H9 (cell line): ENCODE data around the gene TMEM200A. TPM values are rescaled to one million over a fixed set of nuclear protein-coding genes. Genes with fewer than 3 reads are reported as not detected.

Experiments
- DNase-seq: peaks from one replicate; pipeline ENCODE4 v3.0.0-alpha.2; 2017
- H2AFZ ChIP-seq: one replicate; pipeline ENCODE4 v1.6.1; 2013; ENCODE audit warnings: mild to moderate bottlenecking, low read length, control low read depth, moderate library complexity
- H2AK5ac ChIP-seq: 2 replicates; pipeline ENCODE4 v1.6.1; 2013; ENCODE audit warnings: low read length, control low read depth, mixed read lengths; ENCODE audit not compliant: insufficient read length
- H2BK120ac ChIP-seq: one replicate; pipeline ENCODE4 v1.6.1; 2013; ENCODE audit warnings: low read depth, mild to moderate bottlenecking, low read length, control low read depth, inconsistent platforms; ENCODE audit not compliant: poor library complexity, severe bottlenecking
- H2BK12ac ChIP-seq: 2 replicates; pipeline ENCODE4 v1.6.1; 2013; ENCODE audit warnings: low read length, control low read depth, mixed read lengths, low read depth; ENCODE audit not compliant: insufficient read length
- H2BK15ac ChIP-seq: 2 replicates; pipeline ENCODE4 v1.6.1; 2013; ENCODE audit warnings: low read depth, low read length, control low read depth
- H2BK20ac ChIP-seq: one replicate; pipeline ENCODE4 v1.6.1; 2013; ENCODE audit warnings: low read depth, mild to moderate bottlenecking, low read length, control low read depth, inconsistent platforms; ENCODE audit not compliant: poor library complexity, severe bottlenecking
- H2BK5ac ChIP-seq: 2 replicates; pipeline ENCODE4 v1.6.1; 2013; ENCODE audit warnings: low read length, control low read depth, mixed read lengths; ENCODE audit not compliant: insufficient read length
- H3K14ac ChIP-seq: 2 replicates; pipeline ENCODE4 v1.6.1; 2013; ENCODE audit warnings: low read length, control low read depth; ENCODE audit not compliant: insufficient read depth
- H3K18ac ChIP-seq: 2 replicates; pipeline ENCODE4 v1.6.1; 2013; ENCODE audit warnings: low read depth, mild to moderate bottlenecking, mixed read lengths, low read length, control low read depth; ENCODE audit not compliant: insufficient read length
- H3K23ac ChIP-seq: 2 replicates; pipeline ENCODE4 v1.6.1; 2013; ENCODE audit warnings: low read length, control low read depth, mixed read lengths, low read depth; ENCODE audit not compliant: insufficient read length
- H3K23me2 ChIP-seq: 2 replicates; pipeline ENCODE4 v1.6.1; 2013; ENCODE audit warnings: low read depth, mild to moderate bottlenecking, mixed read lengths, low read length, control low read depth; ENCODE audit not compliant: insufficient read length, poor library complexity, severe bottlenecking
- H3K27ac ChIP-seq: 2 replicates; pipeline ENCODE4 v1.5.1; 2013; ENCODE audit warnings: low read length, control low read depth, mixed read lengths, low read depth; ENCODE audit not compliant: insufficient read length
- H3K27me3 ChIP-seq: 2 replicates; pipeline ENCODE4 v1.6.1; 2013; ENCODE audit warnings: low read length, control low read depth, inconsistent platforms; ENCODE audit not compliant: insufficient read depth
- H3K4ac ChIP-seq: 2 replicates; pipeline ENCODE4 v1.6.1; 2013; ENCODE audit warnings: low read depth, mild to moderate bottlenecking, control low read depth, inconsistent platforms, low read length, moderate library complexity
- H3K4me1 ChIP-seq: 2 replicates; pipeline ENCODE4 v1.6.1; 2013; ENCODE audit warnings: low read length, control low read depth, inconsistent platforms; ENCODE audit not compliant: insufficient read depth
- H3K4me2 ChIP-seq: 2 replicates; pipeline ENCODE4 v1.6.1; 2013; ENCODE audit warnings: low read length, control low read depth, mixed read lengths; ENCODE audit not compliant: insufficient read length, insufficient read depth
- H3K56ac ChIP-seq: 2 replicates; pipeline ENCODE4 v1.6.1; 2013; ENCODE audit warnings: low read depth, mild to moderate bottlenecking, mixed read lengths, low read length, control low read depth; ENCODE audit not compliant: insufficient read length
- H3K79me1 ChIP-seq: 2 replicates; pipeline ENCODE4 v1.6.1; 2013; ENCODE audit warnings: low read depth, mild to moderate bottlenecking, moderate library complexity, low read length, control low read depth, inconsistent platforms; ENCODE audit not compliant: insufficient read depth, poor library complexity, severe bottlenecking
- H3K79me2 ChIP-seq: 2 replicates; pipeline ENCODE4 v1.6.1; 2013; ENCODE audit warnings: low read length, control low read depth, inconsistent platforms; ENCODE audit not compliant: insufficient read depth
- H3K9ac ChIP-seq: 2 replicates; pipeline ENCODE4 v1.6.1; 2013; ENCODE audit warnings: low read length, control low read depth, mixed read lengths; ENCODE audit not compliant: insufficient read length; ENCODE audit errors: extremely low read depth
- H3K9me3 ChIP-seq: one replicate; pipeline ENCODE4 v1.6.1; 2013; ENCODE audit warnings: low read depth, low read length, inconsistent platforms; ENCODE audit not compliant: control insufficient read depth
- H3T11ph ChIP-seq: one replicate; pipeline ENCODE4 v1.6.1; 2013; ENCODE audit warnings: mild to moderate bottlenecking, low read length, control low read depth, inconsistent platforms
- H4K20me1 ChIP-seq: one replicate; pipeline ENCODE4 v1.6.1; 2013; ENCODE audit not compliant: control insufficient read depth, insufficient read length, insufficient read depth
- H4K5ac ChIP-seq: 2 replicates; pipeline ENCODE4 v1.6.1; 2013; ENCODE audit warnings: low read depth, mild to moderate bottlenecking, mixed read lengths, low read length, control low read depth; ENCODE audit not compliant: insufficient read length
- H4K8ac ChIP-seq: replicated peaks from 2 replicates; pipeline ENCODE4 v1.6.1; 2013; ENCODE audit warnings: low read length, control low read depth, mixed read lengths, low read depth; ENCODE audit not compliant: insufficient read length
- H4K91ac ChIP-seq: 2 replicates; pipeline ENCODE4 v1.6.1; 2013; ENCODE audit warnings: low read depth, mild to moderate bottlenecking, moderate library complexity, mixed read lengths, low read length, control low read depth; ENCODE audit not compliant: insufficient read length
- H3K27ac Mint-ChIP-seq, 3 experiments: 2 replicates in 2 of 3; 3 replicates in 1 of 3; pipeline ENCODE4 v1.8.0; 2020 to 2021; ENCODE audit warnings: mixed read lengths in 3 of 3, mild to moderate bottlenecking in 1 of 3, moderate library complexity in 1 of 3
- H3K27me3 Mint-ChIP-seq: 2 replicates; pipeline ENCODE4 v1.8.0; 2021; ENCODE audit warnings: low read depth, mild to moderate bottlenecking, moderate library complexity, mixed read lengths
- H3K36me3 Mint-ChIP-seq, 3 experiments: 2 replicates in 2 of 3; 3 replicates in 1 of 3; pipeline ENCODE4 v1.8.0; 2020 to 2021; ENCODE audit warnings: low read depth in 3 of 3, mixed read lengths in 3 of 3; ENCODE audit not compliant: insufficient read depth in 1 of 3
- H3K4me1 Mint-ChIP-seq, 2 experiments: 2 replicates each; pipeline ENCODE4 v1.8.0; 2020; ENCODE audit warnings: mixed read lengths in 2 of 2
- H3K4me3 Mint-ChIP-seq, 2 experiments: 2 replicates in 1 of 2; 3 replicates in 1 of 2; pipeline ENCODE4 v1.8.0; 2020 to 2021; ENCODE audit warnings: mild to moderate bottlenecking in 2 of 2, mixed read lengths in 2 of 2, moderate library complexity in 1 of 2
- H3K9me3 Mint-ChIP-seq, 2 experiments: 2 replicates in 1 of 2; 3 replicates in 1 of 2; pipeline ENCODE4 v1.8.0; 2020; ENCODE audit warnings: mild to moderate bottlenecking in 2 of 2, mixed read lengths in 2 of 2, moderate library complexity in 1 of 2
- WGBS: extraction: QIAGEN DNeasy Blood & Tissue Kit; methylation state at CpG from one replicate; pipeline ENCODE4 v1.1.7; 2013; ENCODE audit warnings: missing lambda C conversion rate, low lambda C conversion rate, mixed read lengths; ENCODE audit not compliant: insufficient read length; ENCODE audit errors: extremely low coverage; 5-methylcytosine and 5-hydroxymethylcytosine counted together
- total RNA-seq: library from RNA; stranded (reverse); gene quantifications from 2 replicates; pipeline ENCODE4 v1.2.1, GENCODE V29; 2021
- TF ChIP-seq, protein P1 (sequence below): fragments of 200-600 bp; sonication (generic); conservative IDR thresholded peaks from 3 replicates; pipeline ENCODE4 v1.8.0; 2021; ENCODE audit warnings: antibody characterized with exemption, mild to moderate bottlenecking

Gene TMEM200A
- total RNA-seq, 1 experiment from 2014 or later = 6.1 TPM

DNA sequence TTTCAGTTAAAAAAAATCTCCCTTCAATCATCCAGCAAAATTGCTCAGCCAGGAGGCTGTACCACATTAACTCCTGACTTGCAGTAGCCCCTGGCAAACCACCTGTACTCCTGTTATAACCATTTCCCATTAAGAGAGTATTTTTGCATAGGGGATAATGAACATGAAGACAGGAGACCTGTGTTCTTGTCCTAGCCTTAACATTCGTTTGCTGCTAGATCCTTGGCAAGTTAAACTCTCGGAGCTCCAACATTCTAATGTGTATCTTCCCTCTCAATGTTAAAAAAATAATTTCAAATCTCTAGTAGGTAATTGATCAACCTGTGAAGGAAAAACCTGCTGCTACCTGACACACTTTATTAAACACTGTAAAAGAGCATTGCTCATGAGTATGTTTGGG is 8.4 kb upstream of the TMEM200A start:
- Histone ChIP-seq H3K23me2 (no peaks in the 10 kb centered on the region), H3K4ac (no peak overlapping the region), H2BK12ac (no peak overlapping the region), H2BK20ac (no peak overlapping the region), H4K91ac (no peak overlapping the region), H4K20me1 (no peaks in the 10 kb centered on the region), H3K9me3 (no peaks in the 10 kb centered on the region), H4K8ac (no peak overlapping the region), H2BK15ac (no peak overlapping the region), H2AFZ (no peak overlapping the region), H3K27me3 (no peaks in the 10 kb centered on the region), H3K4me1 (no peaks in the 10 kb centered on the region), H3K18ac (no peak overlapping the region), H3K79me2 (no peaks in the 10 kb centered on the region), H2BK120ac (no peak overlapping the region), H4K5ac (no peak overlapping the region), H3K14ac (no peak overlapping the region), H2AK5ac (no peak overlapping the region), H3K4me2 (no peak overlapping the region), H3K23ac (no peak overlapping the region), H3T11ph (no peak overlapping the region), H2BK5ac (no peak overlapping the region), H3K27ac (no peak overlapping the region), H3K56ac (no peak overlapping the region), H3K9ac (no peak overlapping the region), H3K79me1 (no peaks in the 10 kb centered on the region)
- WGBS = no CpG with 5 or more reads among the region's 2 CpGs
- Mint-ChIP-seq H3K27me3 (no peaks in the 10 kb centered on the region), H3K27ac (no peak overlapping the region), H3K4me3 (no peak overlapping the region), H3K36me3 (peaks cover 3 to 19% (median 6%) of the 10 kb centered on the region in 3 experiments; a peak in 5 of 7 replicates), H3K4me1 (peaks cover 8% of the 10 kb centered on the region in 2 experiments), H3K9me3 (peaks cover 8 to 12% of the 10 kb centered on the region in 2 experiments)
- TF ChIP-seq, protein P1, sequence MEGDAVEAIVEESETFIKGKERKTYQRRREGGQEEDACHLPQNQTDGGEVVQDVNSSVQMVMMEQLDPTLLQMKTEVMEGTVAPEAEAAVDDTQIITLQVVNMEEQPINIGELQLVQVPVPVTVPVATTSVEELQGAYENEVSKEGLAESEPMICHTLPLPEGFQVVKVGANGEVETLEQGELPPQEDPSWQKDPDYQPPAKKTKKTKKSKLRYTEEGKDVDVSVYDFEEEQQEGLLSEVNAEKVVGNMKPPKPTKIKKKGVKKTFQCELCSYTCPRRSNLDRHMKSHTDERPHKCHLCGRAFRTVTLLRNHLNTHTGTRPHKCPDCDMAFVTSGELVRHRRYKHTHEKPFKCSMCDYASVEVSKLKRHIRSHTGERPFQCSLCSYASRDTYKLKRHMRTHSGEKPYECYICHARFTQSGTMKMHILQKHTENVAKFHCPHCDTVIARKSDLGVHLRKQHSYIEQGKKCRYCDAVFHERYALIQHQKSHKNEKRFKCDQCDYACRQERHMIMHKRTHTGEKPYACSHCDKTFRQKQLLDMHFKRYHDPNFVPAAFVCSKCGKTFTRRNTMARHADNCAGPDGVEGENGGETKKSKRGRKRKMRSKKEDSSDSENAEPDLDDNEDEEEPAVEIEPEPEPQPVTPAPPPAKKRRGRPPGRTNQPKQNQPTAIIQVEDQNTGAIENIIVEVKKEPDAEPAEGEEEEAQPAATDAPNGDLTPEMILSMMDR = no peak
- no peak for DNase-seq
